ENCODE data around the gene TUBGCP6.

Gene TUBGCP6, protein sequence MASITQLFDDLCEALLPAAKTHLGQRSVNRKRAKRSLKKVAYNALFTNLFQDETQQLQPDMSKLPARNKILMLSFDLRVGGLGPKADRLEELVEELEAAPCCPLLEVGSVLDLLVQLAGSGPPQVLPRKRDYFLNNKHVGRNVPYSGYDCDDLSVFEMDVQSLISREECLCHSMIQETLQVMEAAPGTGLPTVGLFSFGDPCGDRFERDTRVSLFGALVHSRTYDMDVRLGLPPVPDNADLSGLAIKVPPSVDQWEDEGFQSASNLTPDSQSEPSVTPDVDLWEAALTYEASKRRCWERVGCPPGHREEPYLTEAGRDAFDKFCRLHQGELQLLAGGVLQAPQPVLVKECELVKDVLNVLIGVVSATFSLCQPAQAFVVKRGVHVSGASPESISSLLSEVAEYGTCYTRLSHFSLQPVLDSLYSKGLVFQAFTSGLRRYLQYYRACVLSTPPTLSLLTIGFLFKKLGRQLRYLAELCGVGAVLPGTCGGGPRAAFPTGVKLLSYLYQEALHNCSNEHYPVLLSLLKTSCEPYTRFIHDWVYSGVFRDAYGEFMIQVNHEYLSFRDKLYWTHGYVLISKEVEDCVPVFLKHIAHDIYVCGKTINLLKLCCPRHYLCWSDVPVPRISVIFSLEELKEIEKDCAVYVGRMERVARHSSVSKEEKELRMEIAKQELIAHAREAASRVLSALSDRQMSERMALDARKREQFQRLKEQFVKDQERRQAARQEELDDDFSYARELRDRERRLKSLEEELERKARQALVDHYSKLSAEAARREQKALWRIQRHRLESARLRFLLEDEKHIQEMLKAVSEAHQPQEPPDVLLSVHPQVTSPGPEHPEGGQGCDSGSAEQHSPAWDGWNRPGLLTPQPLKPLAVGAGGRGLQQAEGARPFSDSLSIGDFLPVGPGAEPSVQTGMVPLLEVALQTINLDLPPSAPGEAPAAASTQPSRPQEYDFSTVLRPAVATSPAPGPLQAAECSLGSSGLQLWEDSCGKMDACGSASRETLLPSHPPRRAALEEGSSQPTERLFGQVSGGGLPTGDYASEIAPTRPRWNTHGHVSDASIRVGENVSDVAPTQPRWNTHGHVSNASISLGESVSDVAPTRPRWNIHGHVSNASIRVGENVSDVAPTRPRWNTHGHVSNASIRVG (N-terminal part only)

DNA sequence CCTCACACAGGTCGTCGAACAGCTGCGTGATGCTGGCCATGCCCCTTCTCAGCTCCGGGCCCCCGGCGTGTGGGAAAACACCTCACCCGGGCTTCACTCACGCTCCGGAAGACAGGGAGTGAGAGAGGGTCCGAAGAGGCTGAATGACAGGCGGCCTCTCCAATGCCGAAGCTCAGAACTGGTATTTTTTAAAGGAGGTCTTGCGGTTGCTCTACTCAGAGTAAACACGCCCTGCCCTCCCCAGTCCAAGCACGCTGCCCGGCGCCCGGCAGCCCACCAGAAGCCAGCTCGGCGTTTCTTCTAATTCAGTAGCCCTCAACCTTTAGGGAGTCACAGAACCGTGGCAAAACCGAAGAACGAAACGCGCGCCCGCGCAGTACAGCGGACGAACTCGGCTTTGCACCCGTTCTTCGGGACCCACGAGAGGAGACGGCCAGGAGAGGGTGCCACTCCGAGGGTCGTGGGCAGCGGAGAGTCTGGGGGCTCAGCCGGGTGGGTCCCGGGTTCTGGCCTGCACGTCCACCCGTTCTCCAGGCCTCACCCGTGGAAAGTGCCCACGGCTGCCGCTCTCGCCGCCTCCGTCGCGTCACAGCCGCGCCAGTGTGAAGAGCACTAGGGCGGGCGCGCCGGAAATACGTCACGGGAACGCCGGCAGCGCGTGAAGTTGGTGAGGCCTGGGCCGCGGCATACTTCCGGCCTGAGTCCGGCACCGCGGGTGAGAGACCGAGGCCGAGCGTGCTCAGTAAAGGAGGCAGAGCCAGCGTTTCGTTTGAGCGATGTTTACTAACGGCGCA lies at the start of gene TUBGCP6:
Gene TUBGCP6, minus strand, starts transcription at position 604 of the 794 bp plus-strand sequence. Its CDS starts 564 bp downstream, at position 40.
- no peak for DNase-seq (ENCODE audit: low read depth)

DNA sequence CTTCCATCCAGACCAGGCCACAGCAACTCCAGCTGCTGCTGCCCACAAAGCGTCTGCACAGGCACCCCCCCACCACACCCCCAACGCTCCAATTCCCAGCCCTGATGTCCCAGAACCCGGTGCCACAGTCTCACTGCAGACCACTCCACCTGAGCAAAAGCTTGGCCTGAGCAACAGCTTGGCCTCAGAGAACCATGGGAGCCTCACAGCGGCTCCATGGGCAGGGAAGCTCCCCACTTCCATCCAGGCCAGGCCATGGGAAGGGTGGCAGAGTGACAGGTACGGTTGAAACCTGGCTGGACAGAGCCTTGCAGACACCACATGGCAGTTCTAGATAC lies 49.5 kb upstream of the TUBGCP6 start:
- no peak for DNase-seq (ENCODE audit: low read depth)

DNA sequence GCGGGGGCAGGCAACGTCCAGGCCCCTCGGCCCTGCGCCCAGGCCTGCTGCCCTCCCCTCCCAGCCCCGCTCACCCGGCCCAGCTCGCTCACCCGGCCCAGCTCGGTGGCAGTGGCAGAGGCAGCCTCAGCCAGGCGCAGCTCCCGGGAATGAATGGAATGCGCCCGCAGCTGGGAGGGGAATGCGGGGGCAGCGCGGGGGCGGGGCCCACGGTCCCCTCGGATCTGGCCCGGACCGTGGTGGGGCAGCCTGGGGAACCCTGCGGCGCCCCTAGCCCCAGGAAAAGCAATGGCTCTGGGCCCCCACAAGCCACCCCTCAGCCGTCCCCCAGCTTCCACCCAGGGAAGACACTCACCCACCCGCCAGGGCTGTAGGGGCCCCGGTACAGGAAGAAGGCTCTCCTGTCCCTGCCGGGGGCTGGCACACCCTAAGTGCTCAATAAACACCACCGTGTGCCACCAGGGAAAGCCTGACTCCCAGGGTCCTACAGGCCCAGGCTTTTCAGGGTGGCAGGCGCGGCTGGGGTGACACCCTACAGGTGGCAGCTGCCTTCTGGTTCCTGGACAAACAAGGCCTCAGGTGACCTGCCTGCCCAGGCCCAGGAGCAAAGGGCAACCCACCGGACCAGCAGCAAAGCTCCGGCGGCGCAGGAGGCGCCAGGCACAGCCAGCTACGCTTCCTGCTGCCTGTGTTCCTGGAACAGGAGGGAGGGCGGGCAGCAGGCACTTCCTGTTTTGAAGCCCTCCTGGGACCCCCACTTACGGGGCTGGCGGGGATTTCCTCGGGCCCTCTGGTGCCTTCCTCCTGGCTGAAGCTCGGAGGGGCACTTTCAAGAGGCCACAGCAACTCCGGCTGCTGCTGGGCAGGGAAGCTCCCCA lies 48.9 kb upstream of the TUBGCP6 start:
- DNase-seq (ENCODE audit: low read depth) = no peak

DNA sequence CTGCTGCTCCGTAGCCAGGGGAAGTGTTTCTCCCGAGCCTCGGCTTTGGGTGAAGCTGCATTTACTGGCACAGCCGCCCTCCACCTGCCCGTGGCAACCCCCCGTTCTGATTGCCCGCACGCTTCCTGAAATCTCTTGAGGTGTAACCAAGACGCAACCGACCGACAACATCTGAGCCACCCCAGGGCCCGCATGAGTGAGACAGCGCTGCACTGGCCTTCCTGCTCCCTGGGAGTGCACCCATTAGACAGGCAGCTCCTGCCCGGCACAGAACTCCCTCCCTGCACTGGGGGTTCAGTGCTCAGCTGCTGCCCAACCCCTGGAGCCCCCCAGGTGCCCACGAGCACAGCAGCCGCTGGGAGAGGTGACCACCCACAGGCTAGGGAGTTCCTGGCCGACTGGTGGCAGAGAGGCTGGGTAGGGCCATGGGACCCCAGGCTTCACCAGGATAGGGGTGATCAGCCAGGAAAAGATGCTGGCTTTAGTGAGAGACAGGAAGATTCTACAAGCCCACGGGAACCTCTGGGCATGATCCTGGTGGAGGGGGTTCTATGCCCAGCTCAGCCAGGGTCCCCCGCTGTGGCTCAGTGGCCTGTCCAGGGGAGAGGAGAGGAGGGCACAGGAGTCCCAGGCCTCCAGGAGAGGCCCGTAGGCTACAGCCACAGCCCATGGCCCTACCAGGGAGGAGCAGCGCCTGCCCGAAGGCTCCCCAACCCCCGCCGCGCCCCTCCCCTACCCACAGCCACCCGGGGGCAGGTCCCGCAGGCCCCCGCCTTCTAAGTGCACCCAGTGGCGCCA lies 48.0 kb upstream of the TUBGCP6 start:
- no peak for DNase-seq (ENCODE audit: low read depth)

DNA sequence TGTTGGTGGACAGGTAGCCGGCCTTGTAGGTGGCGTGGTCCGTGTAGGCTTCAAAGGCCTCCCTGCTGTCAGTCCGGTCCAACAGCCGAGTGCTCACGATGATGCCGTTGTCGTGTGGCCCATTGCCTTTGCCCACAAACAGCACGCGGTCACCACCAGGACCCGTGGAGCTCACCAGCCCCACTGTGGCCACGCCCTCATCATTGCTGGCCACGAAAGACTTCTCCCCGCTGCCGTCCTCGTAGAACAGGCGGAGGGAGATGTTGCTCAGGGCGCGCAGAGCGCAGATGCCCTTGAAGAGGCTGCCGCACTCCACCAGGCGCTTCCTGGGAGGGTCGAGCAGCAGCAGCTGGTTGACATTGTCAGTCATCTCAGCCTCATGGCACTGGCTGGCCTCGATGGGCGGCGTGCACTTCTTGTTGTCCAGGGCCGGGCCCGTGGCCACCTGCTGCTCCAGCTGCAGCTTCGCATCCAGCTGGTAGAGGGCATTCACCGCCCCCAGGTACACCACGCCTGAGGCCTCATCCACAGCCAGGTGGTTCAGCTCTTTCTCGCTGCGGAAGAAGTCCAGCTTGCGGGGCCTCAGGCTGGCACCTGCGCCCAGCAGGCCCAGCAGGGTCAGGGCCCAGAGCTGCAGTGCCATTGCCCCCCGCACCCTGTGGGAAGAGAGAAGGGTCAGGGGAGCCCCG lies 45.3 kb upstream of the TUBGCP6 start:
- DNase-seq (ENCODE audit: low read depth) = no peak

DNA sequence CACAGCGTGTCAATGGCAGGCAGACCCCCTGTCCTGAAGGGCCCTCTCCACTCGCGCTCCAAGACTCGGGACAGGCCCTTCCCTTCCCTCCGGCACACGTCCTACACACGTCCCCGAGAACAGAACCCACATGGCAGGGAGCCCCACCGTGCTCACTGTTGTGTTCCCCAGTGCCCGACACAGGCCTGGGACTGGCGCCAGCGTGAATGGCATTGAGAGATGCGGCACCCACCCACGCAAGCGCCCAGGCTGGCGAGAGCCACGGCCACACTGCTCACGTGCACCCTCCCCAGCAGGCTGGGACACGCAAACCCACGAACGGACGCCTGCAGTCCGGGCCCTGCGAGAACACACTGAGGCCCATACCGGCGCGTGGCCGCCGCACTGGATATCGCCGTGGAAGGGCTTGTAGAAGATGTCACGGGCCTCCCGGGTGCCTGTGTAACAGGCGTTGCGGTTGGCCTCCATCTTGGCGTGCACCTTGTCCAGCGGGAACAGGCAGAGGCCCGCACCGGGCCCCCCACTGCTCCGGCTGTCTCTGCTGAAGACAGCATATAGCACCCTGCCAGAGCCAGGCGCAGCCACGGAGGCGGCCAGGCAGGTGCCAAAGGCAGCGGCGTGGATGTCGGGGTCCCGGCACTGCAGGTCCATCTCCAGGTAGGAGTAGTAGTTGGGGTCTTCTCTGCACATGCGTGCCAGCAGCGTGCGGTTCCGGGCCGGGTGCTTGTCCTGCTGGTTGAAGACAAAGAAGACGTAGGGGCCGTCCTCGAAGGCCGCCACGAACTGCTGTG lies 44.5 kb upstream of the TUBGCP6 start:
- DNase-seq (ENCODE audit: low read depth) = no peak

DNA sequence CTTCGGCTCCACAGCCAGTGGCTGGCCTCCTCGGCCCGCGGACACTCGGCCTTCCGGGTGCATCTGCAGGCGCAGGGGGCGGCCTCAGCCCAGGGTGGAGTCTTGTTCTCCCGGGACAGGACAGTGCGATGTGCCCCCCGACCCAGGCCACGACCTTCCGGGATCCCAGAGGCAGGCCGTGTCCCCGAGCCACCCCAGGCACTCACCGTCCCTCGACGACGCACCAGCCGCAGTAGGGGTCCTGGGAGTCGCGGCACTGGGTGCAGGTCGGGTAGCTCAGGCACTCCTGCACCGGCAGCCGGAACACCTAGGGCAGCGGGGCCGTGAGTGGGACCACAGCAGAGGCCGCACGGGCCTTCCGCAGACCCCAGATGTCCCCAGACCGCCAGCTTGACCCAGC lies 42.9 kb upstream of the TUBGCP6 start:
- no peak for DNase-seq (ENCODE audit: low read depth)

DNA sequence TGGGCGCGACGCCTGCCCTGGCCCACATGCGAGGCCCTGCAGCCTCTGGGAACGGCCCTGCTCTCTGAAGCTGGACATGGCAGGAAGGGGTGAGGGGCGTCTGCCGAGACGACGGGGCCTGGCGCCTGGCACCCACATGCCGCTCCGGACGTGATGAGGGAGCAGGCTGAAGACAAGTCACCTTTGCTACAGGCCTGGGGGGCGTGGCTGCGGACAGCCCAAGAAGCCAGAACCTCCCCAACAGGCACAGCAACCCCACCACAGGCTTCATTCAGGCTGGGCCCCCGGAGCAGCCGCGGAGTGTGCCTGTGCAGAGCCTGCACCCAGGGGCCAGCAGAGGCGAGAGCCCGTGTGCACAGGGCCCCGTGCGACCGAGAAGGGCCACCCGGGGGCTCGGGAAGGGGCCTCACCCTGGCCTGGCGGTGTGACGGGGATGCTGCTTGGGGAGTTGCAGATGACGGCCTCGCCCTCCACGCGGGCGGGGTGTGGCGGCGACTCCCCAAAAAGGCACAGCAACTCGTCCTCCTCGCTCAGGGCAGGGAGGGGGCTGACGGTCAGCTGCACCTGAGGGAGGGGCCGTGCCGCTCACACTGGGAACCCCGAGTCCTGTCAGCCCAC lies 42.0 kb upstream of the TUBGCP6 start:
- DNase-seq (ENCODE audit: low read depth) = no peak

DNA sequence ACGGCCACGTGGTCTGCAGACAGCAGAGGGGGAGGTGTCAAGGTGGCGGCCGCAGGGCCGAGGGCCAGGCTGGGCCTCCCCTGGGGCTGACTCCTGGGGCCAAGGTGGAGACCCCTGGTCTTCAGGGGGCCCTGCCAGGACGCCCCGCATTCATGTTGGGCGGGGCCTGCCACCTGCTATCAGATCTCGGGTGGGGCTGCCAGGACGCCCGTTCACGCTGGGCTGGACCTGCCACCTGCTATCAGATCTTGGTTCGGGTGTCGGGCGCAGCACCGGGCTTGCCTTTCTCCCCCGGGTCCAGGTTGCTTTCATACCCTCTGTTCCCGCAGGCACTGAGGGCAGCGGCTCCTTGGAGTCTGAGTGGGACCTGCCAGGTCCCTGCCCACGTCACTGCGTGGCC lies 41.5 kb upstream of the TUBGCP6 start:
- DNase-seq (ENCODE audit: low read depth) = no peak

DNA sequence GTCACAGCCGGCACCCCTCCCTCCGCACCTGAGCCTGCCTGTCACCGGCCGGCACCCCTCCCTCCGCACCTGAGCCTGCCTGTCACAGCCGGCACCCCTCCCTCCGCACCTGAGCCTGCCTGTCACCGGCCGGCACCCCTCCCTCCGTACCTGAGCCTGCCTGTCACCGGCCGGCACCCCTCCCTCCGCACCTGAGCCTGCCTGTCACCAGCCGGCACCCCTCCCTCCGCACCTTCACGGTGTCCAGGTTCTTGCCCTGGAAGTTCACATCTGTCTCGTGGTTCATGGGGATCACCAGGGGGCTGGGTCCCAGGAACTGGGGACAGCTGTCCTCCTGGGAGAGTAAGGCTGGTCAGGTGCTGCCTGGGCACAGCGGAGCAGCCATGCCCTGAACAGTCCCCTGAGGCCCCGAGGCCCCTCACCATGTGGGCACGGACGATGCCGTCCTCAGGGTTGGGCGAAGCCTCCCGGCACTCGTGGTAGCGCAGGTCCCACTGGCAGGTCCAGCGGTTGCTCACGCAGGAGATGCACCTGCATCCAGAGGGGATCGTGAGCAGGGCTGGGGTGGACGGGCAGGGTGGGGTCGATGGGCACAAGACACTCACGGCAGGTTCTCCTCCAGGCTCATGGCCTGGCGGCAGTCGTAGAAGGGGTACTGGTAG lies 40.9 kb upstream of the TUBGCP6 start:
- no peak for DNase-seq (ENCODE audit: low read depth)

DNA sequence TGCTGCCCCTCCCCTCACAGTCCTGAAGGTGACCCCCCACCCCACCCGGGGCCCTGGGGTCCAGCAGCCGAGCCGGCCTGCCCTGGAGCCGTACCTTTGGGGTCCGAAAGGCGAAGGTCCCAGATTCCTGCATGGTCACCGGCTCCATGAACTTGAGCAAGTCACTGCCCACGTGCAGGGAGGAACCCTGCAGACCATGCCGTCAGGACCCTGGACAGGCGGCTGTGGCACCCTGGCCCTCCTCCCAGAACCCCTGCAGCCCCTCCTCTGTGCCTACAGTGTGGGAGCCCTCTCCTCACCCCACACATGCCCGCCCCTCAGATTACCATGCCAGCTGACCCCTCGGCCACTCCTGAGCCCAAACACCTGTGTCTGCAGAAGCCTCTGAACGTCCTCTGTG lies 39.7 kb upstream of the TUBGCP6 start:
- DNase-seq (ENCODE audit: low read depth) = no peak

DNA sequence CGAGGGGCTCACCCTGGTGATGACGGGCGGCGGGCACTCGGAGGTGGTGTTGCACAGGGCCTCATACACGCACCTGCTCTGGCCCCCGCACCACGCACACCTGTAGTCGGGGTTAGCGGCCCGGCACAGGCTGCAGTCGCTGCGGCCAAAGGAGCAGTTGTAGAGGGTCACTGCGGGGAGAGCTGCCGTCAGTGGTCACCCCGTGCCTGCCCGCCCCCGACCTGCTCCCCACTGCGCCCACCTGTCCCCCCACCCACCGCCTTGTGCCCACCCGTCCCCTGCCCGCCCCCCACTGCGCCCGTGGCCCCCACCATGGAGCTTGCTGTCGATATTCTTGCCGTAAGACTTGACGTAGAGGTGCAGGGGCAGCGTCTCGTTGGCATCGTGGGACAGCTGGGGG lies 39.0 kb upstream of the TUBGCP6 start:
- DNase-seq (ENCODE audit: low read depth) = no peak

DNA sequence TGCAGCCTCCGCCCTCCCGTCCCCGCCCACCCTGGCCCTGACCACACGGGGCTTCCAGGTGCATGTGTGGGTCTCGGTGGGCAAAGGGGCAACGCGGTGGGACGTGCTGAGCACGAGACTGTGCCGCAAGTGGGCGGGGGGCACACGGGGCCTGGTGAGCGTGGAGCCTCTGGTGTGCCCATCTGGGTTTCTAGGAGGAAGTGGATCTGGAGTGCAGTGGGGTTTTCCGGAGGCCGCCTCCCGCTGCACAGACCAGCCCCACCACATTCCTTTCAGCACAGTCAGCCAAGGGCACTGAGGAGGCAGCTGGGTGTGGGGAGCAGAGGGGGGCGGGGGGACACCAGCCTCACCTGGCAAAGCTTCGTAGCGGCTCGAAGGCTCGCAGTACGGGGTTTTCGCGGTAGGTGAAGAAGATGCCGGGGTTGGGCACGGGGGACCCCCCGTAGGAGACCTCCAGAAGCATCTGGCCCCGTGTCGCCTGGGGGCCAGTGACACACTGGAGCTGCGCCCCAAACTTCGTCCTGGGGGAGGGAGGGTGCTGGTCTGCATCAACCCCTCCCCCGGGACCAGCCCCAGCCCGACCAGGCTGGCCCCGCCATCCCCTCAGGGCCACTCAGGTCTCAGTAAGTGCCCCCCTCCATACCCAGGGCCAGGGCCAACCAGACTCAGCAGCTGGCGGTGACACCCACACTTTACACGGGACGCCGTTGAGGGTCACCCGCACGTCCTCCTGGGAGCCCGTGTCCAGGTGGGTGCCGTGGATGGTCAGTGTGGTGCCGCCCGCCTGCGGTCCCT lies 37.7 kb upstream of the TUBGCP6 start:
- DNase-seq (ENCODE audit: low read depth) = no peak

DNA sequence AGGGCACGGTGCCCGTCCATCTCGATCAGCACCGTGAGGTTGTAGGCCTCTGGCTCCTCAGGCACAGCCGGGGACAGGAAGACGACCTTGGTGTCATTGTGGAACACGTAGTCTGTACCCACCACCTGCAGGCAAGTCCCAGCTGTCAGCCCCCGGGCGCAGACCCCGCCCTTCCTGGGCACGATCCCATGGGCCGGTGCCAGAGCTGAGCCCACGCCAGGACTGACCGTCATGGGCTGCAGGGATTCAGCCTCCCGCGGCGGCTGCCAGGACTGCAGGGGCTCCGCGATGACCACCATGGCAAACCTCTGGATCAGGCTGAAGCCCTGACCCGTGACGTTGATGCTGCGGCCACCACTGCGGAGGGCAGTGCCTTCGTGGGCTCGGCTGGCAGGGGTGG lies 37.1 kb upstream of the TUBGCP6 start:
- DNase-seq (ENCODE audit: low read depth) = no peak

DNA sequence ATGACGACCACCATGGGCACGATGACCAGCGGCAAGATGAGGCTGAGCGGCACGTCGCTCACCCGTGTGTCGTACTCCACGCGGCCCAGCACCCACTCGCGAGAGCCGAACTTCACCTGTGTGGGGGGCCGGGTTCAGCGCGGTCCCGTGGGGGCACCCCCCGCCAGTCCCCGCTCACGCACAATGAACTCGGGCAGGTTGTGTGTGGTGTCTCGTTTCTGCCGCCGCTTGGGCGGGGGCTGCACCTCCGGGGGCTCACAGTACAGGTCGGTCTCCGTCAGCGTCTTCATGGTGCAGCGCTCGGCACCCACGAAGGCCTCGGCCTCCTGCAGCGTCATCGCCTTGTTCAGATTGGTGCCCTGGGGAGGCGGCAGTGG lies 36.5 kb upstream of the TUBGCP6 start:
- no peak for DNase-seq (ENCODE audit: low read depth)

DNA sequence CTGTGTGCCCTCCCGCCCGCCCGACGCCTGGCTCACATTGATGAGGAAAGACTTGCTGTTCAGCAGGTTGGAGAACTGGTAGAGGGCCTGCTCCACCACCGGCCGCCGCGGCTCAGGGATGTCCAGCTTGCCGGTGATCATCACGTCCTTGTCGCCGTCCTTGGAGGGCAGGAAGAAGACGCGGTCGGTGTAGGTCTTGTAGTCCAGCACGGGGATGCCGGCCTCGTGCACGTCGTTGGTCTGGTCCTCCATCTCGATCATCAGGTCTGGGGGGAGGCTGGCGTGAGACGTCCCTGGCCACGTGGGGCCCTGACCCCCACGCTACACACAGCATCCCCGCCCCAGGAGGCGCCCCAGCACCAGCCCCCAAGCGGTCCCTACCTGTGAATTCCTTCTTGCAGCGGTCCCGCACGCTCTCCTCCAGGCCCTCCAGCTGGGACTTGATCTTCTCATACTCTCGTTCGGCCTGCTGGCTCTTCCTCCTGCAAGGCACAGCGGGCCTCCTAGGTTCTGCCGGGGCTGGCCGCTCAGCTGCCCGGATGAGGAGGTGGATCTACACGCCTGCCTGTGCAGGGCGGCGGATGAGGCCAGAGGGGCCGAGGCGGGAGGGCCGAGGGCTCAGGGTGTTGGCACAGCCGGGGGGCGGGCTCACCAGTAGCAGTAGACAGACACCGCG lies 36.0 kb upstream of the TUBGCP6 start:
- DNase-seq (ENCODE audit: low read depth) = no peak

Measured in GM04503 (cell line).